Thoracic aorta (tissue), 2 donors: ENCODE measurements around the gene TRIM28. TPM values are rescaled to one million over a fixed set of nuclear protein-coding genes. Genes with fewer than 3 reads are reported as not detected.
A peak's percentile ranks its signal among the peaks of the same experiment; 100 is the strongest.

Experiments
- ATAC-seq: fragments of 150-250 bp; one replicate; pipeline ENCODE4 v1.8.0; 2017; ENCODE audit warnings: low read depth; ENCODE audit not compliant: insufficient number of reproducible peaks, low FRiP score
- DNase-seq: peaks from one replicate; pipeline ENCODE4 v3.0.0-alpha.2; 2020; ENCODE audit warnings: low spot score
- H3K27ac ChIP-seq, 2 donors: fragments of 200-600 bp; sonication (generic); 1 replicate in 1 of 2; 2 replicates in 1 of 2; pipeline ENCODE4 v1.5.1; 2016; ENCODE audit warnings: mild to moderate bottlenecking in 2 of 2, moderate library complexity in 2 of 2
- H3K27me3 ChIP-seq: fragments of 200-600 bp; sonication (generic); replicated peaks from 2 replicates; pipeline ENCODE4 v1.6.0; 2016; ENCODE audit warnings: mild to moderate bottlenecking; ENCODE audit not compliant: insufficient read depth
- H3K36me3 ChIP-seq: fragments of 200-600 bp; sonication (generic); one replicate; pipeline ENCODE4 v1.5.1; 2016
- H3K4me1 ChIP-seq, 2 donors: fragments of 200-600 bp; sonication (generic); 1 replicate in 1 of 2; 2 replicates in 1 of 2; pipeline versions ENCODE4 v1.5.1 to v1.6.0; 2016; ENCODE audit warnings: low read depth in 2 of 2, mild to moderate bottlenecking in 1 of 2; ENCODE audit not compliant: control insufficient read depth in 1 of 2
- H3K4me3 ChIP-seq: fragments of 200-600 bp; sonication (generic); 2 replicates; pipeline ENCODE4 v1.5.1; 2016; ENCODE audit warnings: mild to moderate bottlenecking
- H3K9me3 ChIP-seq: fragments of 200-600 bp; sonication (generic); 2 replicates; pipeline ENCODE4 v1.5.1; 2016
- total RNA-seq, 2 donors: library from RNA; depleted of rRNA; stranded (reverse); fragments of >200 nt; gene quantifications; one replicate each; pipeline versions ENCODE4 v1.1.0 to v1.2.3, GENCODE V29; 2016
- TF ChIP-seq, protein P1 (sequence below): fragments of 200-600 bp; sonication (generic); IDR thresholded peaks from one replicate; pipeline ENCODE4 v1.5.1; 2019; ENCODE audit warnings: antibody characterized with exemption

Gene TRIM28
- total RNA-seq, 2 donors from 2014 or later: 192 to 204 TPM

DNA sequence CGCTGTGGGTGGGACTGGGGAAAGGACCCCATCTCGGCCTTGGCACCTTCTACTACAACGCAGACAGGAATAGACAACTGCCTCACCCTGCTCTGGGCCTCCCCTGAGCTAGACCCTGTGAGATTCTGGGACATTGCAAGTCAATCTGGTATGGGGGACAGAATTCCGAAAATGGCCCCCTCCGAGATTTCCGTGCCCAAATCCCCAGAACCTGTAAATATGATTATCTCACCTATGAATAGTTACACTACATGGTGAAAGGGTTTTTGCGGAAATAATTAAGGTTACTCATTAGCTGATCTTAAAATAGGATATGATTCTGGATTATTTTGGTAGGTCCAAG, 23.6 kb upstream of the TRIM28 start:
- no peaks in the 10 kb centered on the region for H3K27me3 ChIP-seq
- peaks cover 13 to 28% of the 10 kb centered on the region in 2 donors for H3K4me1 ChIP-seq
- DNase-seq (no peak), ATAC-seq (no peak)
- H3K36me3 ChIP-seq: peaks cover 21% of the 10 kb centered on the region
- peak overlapping the region; percentile 94 to 98 for H3K27ac ChIP-seq
- no peaks in the 10 kb centered on the region for H3K9me3 ChIP-seq
- H3K4me3 ChIP-seq: peak overlapping the region; percentile 97
- TF ChIP-seq, protein P1, sequence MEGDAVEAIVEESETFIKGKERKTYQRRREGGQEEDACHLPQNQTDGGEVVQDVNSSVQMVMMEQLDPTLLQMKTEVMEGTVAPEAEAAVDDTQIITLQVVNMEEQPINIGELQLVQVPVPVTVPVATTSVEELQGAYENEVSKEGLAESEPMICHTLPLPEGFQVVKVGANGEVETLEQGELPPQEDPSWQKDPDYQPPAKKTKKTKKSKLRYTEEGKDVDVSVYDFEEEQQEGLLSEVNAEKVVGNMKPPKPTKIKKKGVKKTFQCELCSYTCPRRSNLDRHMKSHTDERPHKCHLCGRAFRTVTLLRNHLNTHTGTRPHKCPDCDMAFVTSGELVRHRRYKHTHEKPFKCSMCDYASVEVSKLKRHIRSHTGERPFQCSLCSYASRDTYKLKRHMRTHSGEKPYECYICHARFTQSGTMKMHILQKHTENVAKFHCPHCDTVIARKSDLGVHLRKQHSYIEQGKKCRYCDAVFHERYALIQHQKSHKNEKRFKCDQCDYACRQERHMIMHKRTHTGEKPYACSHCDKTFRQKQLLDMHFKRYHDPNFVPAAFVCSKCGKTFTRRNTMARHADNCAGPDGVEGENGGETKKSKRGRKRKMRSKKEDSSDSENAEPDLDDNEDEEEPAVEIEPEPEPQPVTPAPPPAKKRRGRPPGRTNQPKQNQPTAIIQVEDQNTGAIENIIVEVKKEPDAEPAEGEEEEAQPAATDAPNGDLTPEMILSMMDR: no peak

DNA sequence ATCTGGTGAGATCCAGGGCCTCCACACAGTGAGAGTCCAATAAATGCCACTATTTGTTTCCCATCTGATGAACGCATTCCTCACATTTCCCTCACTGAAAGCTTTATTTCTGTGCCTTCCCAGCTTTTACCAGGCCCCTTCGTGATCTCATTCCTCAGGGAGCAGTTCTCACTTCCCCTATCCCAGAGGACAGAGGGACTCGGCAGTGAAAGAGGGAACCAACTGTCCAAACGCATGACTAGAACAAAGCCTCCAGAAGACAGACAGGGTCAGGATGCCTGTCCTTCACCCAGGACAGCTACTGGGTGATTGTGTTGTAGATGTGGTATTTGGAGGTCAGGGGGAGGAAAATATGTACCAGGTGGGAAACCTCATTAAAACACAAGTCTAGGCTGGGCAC, 22.2 kb upstream of the TRIM28 start:
- DNase-seq (no peak), ATAC-seq (no peak)
- Histone ChIP-seq H3K27ac (peak overlapping the region in 1 of 2 donors; percentile 27), H3K4me1 (peaks cover 13 to 23% of the 10 kb centered on the region in 2 donors), H3K36me3 (peaks cover 9% of the 10 kb centered on the region), H3K27me3 (no peaks in the 10 kb centered on the region), H3K9me3 (no peaks in the 10 kb centered on the region), H3K4me3 (no peak overlapping the region)
- TF ChIP-seq, protein P1: no peak

DNA sequence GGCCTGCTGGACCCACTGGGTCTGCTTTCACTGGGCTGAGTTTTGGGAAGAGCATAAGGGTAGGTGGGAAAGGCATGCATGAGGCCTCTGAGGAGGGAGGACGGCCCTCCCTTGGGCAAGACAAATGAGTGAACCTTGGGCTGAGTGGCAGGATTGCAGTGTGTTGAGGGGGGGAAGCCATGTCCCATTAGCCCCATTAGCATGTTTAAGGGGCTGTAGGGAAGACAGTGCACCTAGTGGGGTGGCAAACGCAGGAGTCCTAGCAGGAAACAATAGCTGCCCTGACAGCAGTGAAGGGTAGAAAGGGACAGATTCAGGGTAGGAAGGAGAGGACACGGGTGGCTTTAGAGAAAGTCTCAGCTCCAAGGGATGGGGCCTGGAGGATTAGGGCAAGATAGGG, 21.2 kb upstream of the TRIM28 start:
- ATAC-seq (no peak), DNase-seq (no peak)
- TF ChIP-seq, protein P1: no peak
- H3K4me3 ChIP-seq: no peak overlapping the region
- no peaks in the 10 kb centered on the region for H3K36me3 ChIP-seq
- peaks cover 8 to 20% of the 10 kb centered on the region in 2 donors for H3K4me1 ChIP-seq
- H3K27me3 ChIP-seq: no peaks in the 10 kb centered on the region
- H3K9me3 ChIP-seq: no peaks in the 10 kb centered on the region
- no peak overlapping the region for H3K27ac ChIP-seq

DNA sequence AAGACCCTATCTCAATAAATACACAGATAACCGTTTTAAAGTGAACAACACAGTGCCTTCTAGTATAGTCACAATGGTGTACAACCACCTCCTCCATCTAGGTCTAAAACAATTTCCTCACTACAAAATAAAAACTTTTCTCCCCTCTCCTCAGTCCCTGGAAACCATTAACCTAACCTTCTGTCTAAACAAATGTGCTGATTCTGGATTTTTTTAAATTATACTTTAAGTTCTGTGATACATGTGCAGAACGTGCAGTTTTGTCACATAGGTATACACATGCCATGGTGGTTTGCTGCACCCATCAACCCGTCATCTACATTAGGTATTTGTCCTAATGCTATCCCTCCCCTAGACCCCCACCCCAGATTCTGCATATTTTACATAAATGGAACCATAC, 14.5 kb upstream of the TRIM28 start:
- H3K27me3 ChIP-seq: no peaks in the 10 kb centered on the region
- no peak overlapping the region for H3K27ac ChIP-seq
- no peak for ATAC-seq
- no peaks in the 10 kb centered on the region for H3K36me3 ChIP-seq
- no peaks in the 10 kb centered on the region for H3K4me1 ChIP-seq
- no peak overlapping the region for H3K4me3 ChIP-seq
- TF ChIP-seq, protein P1: no peak
- H3K9me3 ChIP-seq: no peaks in the 10 kb centered on the region
- no peak for DNase-seq

DNA sequence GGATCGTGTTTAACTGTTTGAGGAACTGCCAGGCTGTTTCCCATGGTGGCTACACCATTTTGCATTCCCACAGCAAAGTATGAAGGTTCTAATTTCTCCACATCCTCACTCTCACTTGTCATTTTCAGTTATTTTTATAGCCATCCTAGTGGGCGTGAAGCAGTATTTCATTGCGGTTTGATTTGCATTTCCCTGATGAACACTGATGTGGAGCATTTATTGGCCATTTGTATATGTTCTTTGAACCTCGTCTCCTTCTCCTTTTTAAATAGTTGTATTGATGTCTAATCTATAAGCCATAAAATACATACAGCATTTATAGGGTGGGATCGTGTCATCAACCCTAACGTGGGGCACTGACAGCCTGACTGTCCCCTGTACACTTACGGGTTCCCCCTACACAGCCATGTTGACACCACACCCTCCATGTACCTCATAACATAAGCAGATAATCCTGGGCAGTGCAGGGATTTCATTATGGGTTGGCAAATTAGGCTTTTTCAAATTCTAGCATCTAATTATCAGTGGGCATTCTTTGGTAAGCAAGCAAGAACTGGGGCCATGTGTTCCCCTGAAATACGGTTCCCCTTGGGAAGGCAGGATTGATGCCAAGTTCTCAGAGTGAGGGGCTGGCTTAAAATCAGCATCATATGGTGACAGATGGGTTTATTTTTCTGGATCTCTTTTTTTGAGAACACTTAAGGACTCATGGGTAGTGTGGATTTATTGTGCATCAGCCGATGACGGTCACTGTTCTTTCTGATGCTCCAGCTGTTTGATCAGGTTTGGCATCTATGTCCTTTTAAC, 12.6 kb upstream of the TRIM28 start:
- ATAC-seq (no peak), DNase-seq (no peak)
- Histone ChIP-seq H3K27me3 (no peaks in the 10 kb centered on the region), H3K36me3 (no peaks in the 10 kb centered on the region), H3K27ac (no peak overlapping the region), H3K4me1 (no peaks in the 10 kb centered on the region), H3K4me3 (no peak overlapping the region), H3K9me3 (no peaks in the 10 kb centered on the region)
- TF ChIP-seq, protein P1: no peak
